ENCODE results near the gene HNF1A.

The HNF1A gene

GRCh38 chr12:120984351-120984898 lies 6.1 kb downstream of the HNF1A start:
- no peak for DNase-seq (ENCODE audit: low read depth in 2 of 3, low spot score in 1 of 3)

DNA sequence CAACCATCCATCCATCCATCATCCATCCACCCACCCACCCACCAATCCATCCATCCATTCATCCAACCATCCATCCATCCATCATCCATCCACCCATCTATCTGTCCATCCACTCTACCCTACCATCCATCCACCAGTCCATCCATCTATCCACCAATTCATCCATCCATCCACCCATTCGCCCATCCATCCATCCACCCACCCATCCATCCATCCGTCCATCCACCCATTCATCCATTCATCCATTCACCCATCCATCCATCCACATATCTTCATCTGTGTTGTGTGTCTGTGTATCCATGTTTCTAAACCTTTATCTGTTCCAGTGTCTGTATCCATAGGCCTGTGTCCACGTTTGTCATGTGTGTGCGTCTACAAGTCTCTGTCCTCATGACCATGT lies 9.9 kb downstream of the HNF1A start:
- no peak for DNase-seq (ENCODE audit: low read depth in 2 of 3, low spot score in 1 of 3)

DNA sequence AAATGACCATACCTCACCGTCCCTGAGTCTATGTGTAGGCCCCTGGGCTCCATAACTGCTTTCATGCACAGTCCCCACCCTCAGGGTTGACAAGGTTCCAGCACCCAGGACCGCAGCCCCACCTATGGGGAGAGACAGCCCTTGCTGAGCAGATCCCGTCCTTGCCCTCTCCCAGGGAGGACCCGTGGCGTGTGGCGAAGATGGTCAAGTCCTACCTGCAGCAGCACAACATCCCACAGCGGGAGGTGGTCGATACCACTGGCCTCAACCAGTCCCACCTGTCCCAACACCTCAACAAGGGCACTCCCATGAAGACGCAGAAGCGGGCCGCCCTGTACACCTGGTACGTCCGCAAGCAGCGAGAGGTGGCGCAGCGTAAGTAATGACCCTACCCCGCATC lies 10.3 kb downstream of the HNF1A start:
- DNase-seq (ENCODE audit: low read depth in 2 of 3, low spot score in 1 of 3), result no peak

DNA sequence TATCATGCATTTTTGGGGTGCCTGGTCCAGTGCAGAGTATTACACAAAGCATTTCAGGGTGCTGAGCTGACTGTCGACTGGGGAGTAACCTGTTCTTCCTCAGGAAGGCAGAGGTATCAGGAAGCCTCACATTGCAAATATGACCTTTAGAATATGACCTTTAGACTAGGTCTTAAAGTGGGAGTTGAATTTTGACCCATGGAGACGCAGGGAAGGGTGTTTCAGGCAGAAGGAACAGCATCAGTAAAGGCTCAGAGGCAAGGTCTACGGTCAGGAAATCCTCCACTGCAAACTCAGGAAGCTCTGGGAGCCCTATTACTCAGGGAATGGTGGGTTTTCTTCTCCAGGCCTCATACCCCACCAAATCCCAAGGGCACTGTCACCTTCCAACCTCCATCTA lies 11.3 kb downstream of the HNF1A start:
- no peak for DNase-seq (ENCODE audit: low read depth in 2 of 3, low spot score in 1 of 3)

- DNase-seq (ENCODE audit: low read depth in 2 of 3, low spot score in 1 of 3), result no peak
Observed at GRCh38 chr12:120990487-120991055, 12.2 kb downstream of the HNF1A start.

DNA sequence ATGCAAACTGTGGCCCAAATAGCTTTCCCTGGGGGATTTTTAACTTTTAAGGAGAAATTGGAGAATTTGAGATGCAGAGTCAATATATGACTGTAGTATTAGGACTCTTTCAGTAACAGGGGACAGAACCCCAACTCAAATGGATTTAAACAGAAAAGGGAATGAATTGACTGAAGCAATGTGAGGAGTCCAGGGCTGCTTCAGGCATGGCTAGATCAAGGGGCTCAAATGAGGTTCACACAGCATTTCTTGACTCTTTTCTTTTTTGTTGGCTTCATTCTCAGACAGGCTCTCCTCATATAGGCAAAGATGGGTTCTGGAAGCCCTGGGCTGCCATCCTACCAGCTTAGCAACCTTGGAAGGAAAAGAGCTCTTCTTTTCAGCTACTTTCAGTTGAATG lies 13.6 kb downstream of the HNF1A start:
- no peak for DNase-seq (ENCODE audit: low read depth in 2 of 3, low spot score in 1 of 3)

DNA sequence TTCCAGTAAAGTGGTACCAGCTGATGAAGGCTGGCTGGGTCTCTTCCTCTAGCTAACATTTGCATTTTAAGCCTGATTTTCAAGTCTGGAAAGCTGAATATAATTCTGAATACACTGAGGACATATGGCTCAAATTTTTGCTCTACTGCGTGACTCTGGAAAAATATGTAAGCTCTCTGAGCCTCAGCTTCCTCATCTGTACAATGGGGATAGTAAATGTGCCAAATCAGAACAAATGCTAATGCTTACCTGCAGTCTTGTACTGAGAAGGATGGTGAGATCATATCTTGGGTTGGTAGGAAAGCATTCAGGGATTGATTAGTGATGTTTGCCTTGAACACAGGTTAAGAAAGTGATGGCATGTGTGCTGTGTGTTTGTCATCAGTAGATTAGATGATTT lies 14.6 kb downstream of the HNF1A start:
- DNase-seq (ENCODE audit: low read depth in 2 of 3, low spot score in 1 of 3), result no peak

GRCh38 chr12:120993496-120993895 lies 15.2 kb downstream of the HNF1A start:
- no peak for DNase-seq (ENCODE audit: low read depth in 2 of 3, low spot score in 1 of 3)

DNA sequence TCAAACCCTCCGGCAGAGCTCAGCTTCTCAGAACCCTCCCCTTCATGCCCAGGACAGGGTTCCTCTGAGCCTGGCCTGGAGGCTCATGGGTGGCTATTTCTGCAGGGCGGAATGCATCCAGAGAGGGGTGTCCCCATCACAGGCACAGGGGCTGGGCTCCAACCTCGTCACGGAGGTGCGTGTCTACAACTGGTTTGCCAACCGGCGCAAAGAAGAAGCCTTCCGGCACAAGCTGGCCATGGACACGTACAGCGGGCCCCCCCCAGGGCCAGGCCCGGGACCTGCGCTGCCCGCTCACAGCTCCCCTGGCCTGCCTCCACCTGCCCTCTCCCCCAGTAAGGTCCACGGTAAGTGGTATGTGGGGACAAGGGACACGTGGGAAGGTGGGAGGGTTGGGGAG lies 15.7 kb downstream of the HNF1A start:
- no peak for DNase-seq (ENCODE audit: low read depth in 2 of 3, low spot score in 1 of 3)

GRCh38 chr12:120994589-120995337 lies 16.4 kb downstream of the HNF1A start:
- no peak for DNase-seq (ENCODE audit: low read depth in 2 of 3, low spot score in 1 of 3)

GRCh38 chr12:120996133-120996746 lies 17.9 kb downstream of the HNF1A start:
- no peak for DNase-seq (ENCODE audit: low read depth in 2 of 3, low spot score in 1 of 3)

- no peak for DNase-seq (ENCODE audit: low read depth in 2 of 3, low spot score in 1 of 3)
Observed at GRCh38 chr12:120997448-120997847, 19.1 kb downstream of the HNF1A start.

DNA sequence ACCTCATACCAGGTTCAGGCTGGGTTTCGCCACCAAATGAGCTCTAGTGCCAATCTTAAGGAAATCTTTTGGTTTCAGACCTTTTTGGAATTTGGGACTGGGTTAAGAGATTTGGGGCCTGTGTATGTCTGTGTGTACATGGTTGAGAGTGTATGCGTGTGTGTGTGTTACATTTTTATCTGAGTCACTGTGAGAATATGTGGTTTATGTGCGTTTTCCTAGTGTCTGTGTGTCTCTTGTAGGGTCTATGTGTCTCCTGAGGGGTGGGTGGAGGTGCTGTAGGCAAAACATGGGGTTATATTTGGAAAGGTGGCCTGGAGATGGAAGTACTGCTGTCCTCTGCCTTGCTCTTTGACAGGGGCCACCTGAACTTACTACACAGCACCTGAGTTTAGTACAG lies 20.1 kb downstream of the HNF1A start:
- DNase-seq (ENCODE audit: low read depth in 2 of 3, low spot score in 1 of 3), result no peak

GRCh38 chr12:120999191-121000120 lies 21.1 kb downstream of the HNF1A start:
- no peak for DNase-seq (ENCODE audit: low read depth in 2 of 3, low spot score in 1 of 3)

DNA sequence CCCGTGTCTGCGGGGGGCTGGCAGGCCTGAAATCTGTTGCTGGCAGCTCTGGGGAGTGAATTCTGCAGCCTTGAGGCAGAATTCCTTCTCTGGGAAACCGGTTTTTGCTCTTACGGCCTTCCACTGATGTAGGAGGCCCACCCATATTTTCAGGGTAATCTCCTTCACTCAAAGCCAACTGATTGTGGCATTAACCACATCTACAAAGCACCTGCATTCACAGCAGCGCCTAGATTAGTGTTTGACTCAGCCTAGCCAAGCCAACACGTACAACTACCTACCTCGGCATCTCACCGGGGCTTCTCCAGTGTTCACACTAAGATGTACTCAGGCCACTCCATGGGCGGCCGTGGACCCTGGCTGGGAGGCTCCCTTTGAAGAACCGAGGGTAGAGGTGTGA lies 22.2 kb downstream of the HNF1A start:
- no peak for DNase-seq (ENCODE audit: low read depth in 2 of 3, low spot score in 1 of 3)

DNA sequence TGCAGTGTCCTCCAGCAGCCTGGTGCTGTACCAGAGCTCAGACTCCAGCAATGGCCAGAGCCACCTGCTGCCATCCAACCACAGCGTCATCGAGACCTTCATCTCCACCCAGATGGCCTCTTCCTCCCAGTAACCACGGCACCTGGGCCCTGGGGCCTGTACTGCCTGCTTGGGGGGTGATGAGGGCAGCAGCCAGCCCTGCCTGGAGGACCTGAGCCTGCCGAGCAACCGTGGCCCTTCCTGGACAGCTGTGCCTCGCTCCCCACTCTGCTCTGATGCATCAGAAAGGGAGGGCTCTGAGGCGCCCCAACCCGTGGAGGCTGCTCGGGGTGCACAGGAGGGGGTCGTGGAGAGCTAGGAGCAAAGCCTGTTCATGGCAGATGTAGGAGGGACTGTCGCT lies 22.7 kb downstream of the HNF1A start:
- no peak for DNase-seq (ENCODE audit: low read depth in 2 of 3, low spot score in 1 of 3)

DNA sequence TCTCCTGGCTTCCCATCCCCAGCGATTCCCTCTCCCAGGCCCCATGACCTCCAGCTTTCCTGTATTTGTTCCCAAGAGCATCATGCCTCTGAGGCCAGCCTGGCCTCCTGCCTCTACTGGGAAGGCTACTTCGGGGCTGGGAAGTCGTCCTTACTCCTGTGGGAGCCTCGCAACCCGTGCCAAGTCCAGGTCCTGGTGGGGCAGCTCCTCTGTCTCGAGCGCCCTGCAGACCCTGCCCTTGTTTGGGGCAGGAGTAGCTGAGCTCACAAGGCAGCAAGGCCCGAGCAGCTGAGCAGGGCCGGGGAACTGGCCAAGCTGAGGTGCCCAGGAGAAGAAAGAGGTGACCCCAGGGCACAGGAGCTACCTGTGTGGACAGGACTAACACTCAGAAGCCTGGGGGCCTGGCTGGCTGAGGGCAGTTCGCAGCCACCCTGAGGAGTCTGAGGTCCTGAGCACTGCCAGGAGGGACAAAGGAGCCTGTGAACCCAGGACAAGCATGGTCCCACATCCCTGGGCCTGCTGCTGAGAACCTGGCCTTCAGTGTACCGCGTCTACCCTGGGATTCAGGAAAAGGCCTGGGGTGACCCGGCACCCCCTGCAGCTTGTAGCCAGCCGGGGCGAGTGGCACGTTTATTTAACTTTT lies 23.6 kb downstream of the HNF1A start:
- no peak for DNase-seq (ENCODE audit: low read depth in 2 of 3, low spot score in 1 of 3)

GRCh38 chr12:121003650-121004049 lies 25.3 kb downstream of the HNF1A start:
- DNase-seq (ENCODE audit: low read depth in 2 of 3, low spot score in 1 of 3), result no peak

DNA sequence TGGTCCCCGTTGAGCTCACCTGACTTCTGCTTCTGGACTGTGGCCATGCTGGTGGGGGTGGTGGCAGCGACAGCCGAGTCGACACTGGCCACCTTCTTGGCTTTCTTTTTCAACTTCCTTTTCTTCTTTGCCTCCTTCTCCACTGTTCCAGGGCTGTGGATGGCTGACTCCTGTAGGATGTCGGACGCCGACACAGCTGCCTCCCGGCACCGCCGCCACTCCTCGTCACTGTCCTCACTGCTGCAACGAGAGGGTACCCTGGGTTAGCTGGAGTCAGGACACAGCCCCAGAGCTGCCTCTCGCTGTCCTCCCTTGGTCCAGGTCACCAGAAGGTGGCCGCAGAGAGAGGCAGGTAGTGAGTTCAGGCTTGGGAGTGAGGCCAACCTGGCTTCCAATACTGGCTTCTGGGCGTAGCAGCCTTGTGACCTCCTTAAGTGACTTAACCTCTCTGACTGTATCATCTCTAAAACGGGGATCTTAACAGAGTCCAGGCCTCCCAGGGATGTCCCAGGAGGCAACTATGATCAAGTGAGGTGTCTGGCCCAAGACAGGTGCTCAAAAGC lies 26.0 kb downstream of the HNF1A start:
- DNase-seq (ENCODE audit: low read depth in 2 of 3, low spot score in 1 of 3), result no peak

GRCh38 chr12:121005346-121005815 lies 27.0 kb downstream of the HNF1A start:
- DNase-seq (ENCODE audit: low read depth in 2 of 3, low spot score in 1 of 3), result peak; percentile 36 to 41 (median 39)
